Activated naive CD4-positive, alpha-beta T cell treated with anti-CD3 and anti-CD28 coated beads, Interleukin-2, amount 50 U/mL, for 24 hours (primary cell): ENCODE results near the gene RSAD1.

Experiments used
- H3K27ac Mint-ChIP-seq: one replicate; pipeline ENCODE4 v1.8.0; 2021; ENCODE audit warnings: mild to moderate bottlenecking, mixed read lengths
- H3K27me3 Mint-ChIP-seq: one replicate; pipeline ENCODE4 v1.8.0; 2021; ENCODE audit warnings: mixed read lengths
- H3K36me3 Mint-ChIP-seq: one replicate; pipeline ENCODE4 v1.8.0; 2021; ENCODE audit warnings: mixed read lengths
- H3K4me1 Mint-ChIP-seq: one replicate; pipeline ENCODE4 v1.8.0; 2021; ENCODE audit warnings: mixed read lengths
- H3K4me3 Mint-ChIP-seq: one replicate; pipeline ENCODE4 v1.8.0; 2021; ENCODE audit warnings: mild to moderate bottlenecking, mixed read lengths
- H3K9me3 Mint-ChIP-seq: one replicate; pipeline ENCODE4 v1.8.0; 2021; ENCODE audit warnings: mixed read lengths

The RSAD1 gene

GRCh38 chr17:50531428-50532025 is 52.9 kb downstream of the RSAD1 start:
- Mint-ChIP-seq H3K4me3 (no peak overlapping the region), H3K36me3 (peaks cover 2% of the 10 kb centered on the region), H3K4me1 (peaks cover 22% of the 10 kb centered on the region), H3K27me3 (peaks cover 37% of the 10 kb centered on the region), H3K27ac (no peak overlapping the region), H3K9me3 (no peaks in the 10 kb centered on the region)

- Mint-ChIP-seq H3K36me3 (peaks cover 2% of the 10 kb centered on the region), H3K4me1 (peaks cover 22% of the 10 kb centered on the region), H3K27ac (no peak within 1 kb of the TSS), H3K4me3 (peak within 1 kb of the TSS; percentile 26), H3K9me3 (no peaks in the 10 kb centered on the region), H3K27me3 (peaks cover 37% of the 10 kb centered on the region)
Observed at GRCh38 chr17:50532452-50533024, 53.9 kb downstream of the RSAD1 start, which contains the start of gene EPN3. TSS of gene EPN3 (plus strand) at chr17:50532735. CDS start at chr17:50536557, 3,822 bp downstream.

- Mint-ChIP-seq H3K27ac (no peak overlapping the region), H3K9me3 (no peaks in the 10 kb centered on the region), H3K36me3 (peaks cover 2% of the 10 kb centered on the region), H3K27me3 (peaks cover 37% of the 10 kb centered on the region), H3K4me1 (peaks cover 22% of the 10 kb centered on the region), H3K4me3 (peak overlapping the region; percentile 26)
Observed at GRCh38 chr17:50533185-50533584, 54.5 kb downstream of the RSAD1 start.

GRCh38 chr17:50533720-50534148 is 55.1 kb downstream of the RSAD1 start:
- H3K27me3 Mint-ChIP-seq = peaks cover 34% of the 10 kb centered on the region
- peaks cover 22% of the 10 kb centered on the region for H3K4me1 Mint-ChIP-seq
- H3K36me3 Mint-ChIP-seq = peaks cover 2% of the 10 kb centered on the region
- no peaks in the 10 kb centered on the region for H3K9me3 Mint-ChIP-seq
- H3K27ac Mint-ChIP-seq = no peak overlapping the region
- H3K4me3 Mint-ChIP-seq = peak overlapping the region; percentile 26

GRCh38 chr17:50534222-50534978 is 55.7 kb downstream of the RSAD1 start:
- Mint-ChIP-seq H3K36me3 (peaks cover 2% of the 10 kb centered on the region), H3K4me1 (peaks cover 22% of the 10 kb centered on the region), H3K27me3 (peaks cover 31% of the 10 kb centered on the region), H3K4me3 (peak overlapping the region; percentile 15), H3K9me3 (no peaks in the 10 kb centered on the region), H3K27ac (no peak overlapping the region)

GRCh38 chr17:50534979-50535326 is 56.3 kb downstream of the RSAD1 start:
- H3K9me3 Mint-ChIP-seq = no peaks in the 10 kb centered on the region
- H3K27me3 Mint-ChIP-seq = peaks cover 28% of the 10 kb centered on the region
- H3K4me3 Mint-ChIP-seq = no peak overlapping the region
- H3K27ac Mint-ChIP-seq = no peak overlapping the region
- H3K36me3 Mint-ChIP-seq = peaks cover 2% of the 10 kb centered on the region
- H3K4me1 Mint-ChIP-seq = peaks cover 22% of the 10 kb centered on the region

- H3K4me1 Mint-ChIP-seq = peaks cover 22% of the 10 kb centered on the region
- H3K27ac Mint-ChIP-seq = no peak overlapping the region
- H3K4me3 Mint-ChIP-seq = no peak overlapping the region
- no peaks in the 10 kb centered on the region for H3K9me3 Mint-ChIP-seq
- peaks cover 2% of the 10 kb centered on the region for H3K36me3 Mint-ChIP-seq
- peaks cover 27% of the 10 kb centered on the region for H3K27me3 Mint-ChIP-seq
Observed at GRCh38 chr17:50535407-50535806, 56.7 kb downstream of the RSAD1 start.
